GM12878 (cell line): Measurements from ENCODE around the gene HPRT1. TPM values are rescaled to one million over a fixed set of nuclear protein-coding genes. Genes with fewer than 3 reads are reported as not detected.

Experiments
- ATAC-seq: fragments of 200-7000 bp; cut with Tn5 transposase; 3 replicates; pipeline ENCODE4 v1.9.1; 2020; ENCODE audit warnings: mild to moderate bottlenecking, moderate library complexity
- BruUV-seq: library from RNA; stranded (reverse); fragments of 400-500 nt; replicated peaks from 2 replicates; lab custom pipeline; 2021; lab: Mats Ljungman, UMichigan
- CTCF ChIA-PET: fragments of 300-600 bp; sonication (Branson Sonifier 250); formaldehyde crosslinking; extraction: SDS; loops from one replicate; lab custom pipeline; 2021; ENCODE audit warnings: inconsistent platforms; lab: Yijun Ruan, JAX
- POLR2A ChIA-PET: fragments of 350-600 bp; formaldehyde crosslinking; extraction: SDS; loops from one replicate; lab custom pipeline; 2021; ENCODE audit warnings: inconsistent platforms; lab: Charles Lee
- RAD21 ChIA-PET: fragments of 300-600 bp; sonication (Branson Sonifier 250); formaldehyde crosslinking; loops from one replicate; lab custom pipeline; 2023; ENCODE audit warnings: antibody characterized with exemption; ENCODE audit not compliant: unreplicated experiment; lab: Charles Lee
- SMC1A ChIA-PET: fragments of 300-600 bp; sonication (Branson Sonifier 250); formaldehyde crosslinking; loops from one replicate; lab custom pipeline; 2023; ENCODE audit not compliant: unreplicated experiment, uncharacterized antibody; lab: Charles Lee
- DNase-seq: peaks from one replicate; pipeline ENCODE4 v3.0.0-alpha.2; 2011; ENCODE audit warnings: low read depth, low spot score
- FAIRE-seq: peaks from 3 replicates; lab custom pipeline; 2011; peaks lifted over from hg19 to GRCh38; lab: Jason Lieb, UNC
- H2AFZ ChIP-seq: 2 replicates; pipeline ENCODE4 v1.6.0; 2011; ENCODE audit warnings: low read depth, low read length, control low read depth; ENCODE audit not compliant: control insufficient read depth
- H3K27ac ChIP-seq: 2 replicates; pipeline ENCODE4 v1.5.1; 2011; ENCODE audit warnings: control low read depth; ENCODE audit not compliant: control insufficient read depth, insufficient read depth
- H3K27me3 ChIP-seq, 2 experiments: replicated peaks in 1 of 2; 2 replicates each; pipeline versions ENCODE4 v1.6.0 to v1.6.1; 2011; ENCODE audit warnings: low read length in 1 of 2; ENCODE audit not compliant: control insufficient read depth in 2 of 2, insufficient read depth in 2 of 2
- H3K36me3 ChIP-seq, 2 experiments: 2 replicates each; pipeline ENCODE4 v1.5.1; 2011; ENCODE audit warnings: low read length in 1 of 2; ENCODE audit not compliant: control insufficient read depth in 2 of 2, insufficient read depth in 2 of 2
- H3K4me1 ChIP-seq: 2 replicates; pipeline ENCODE4 v1.6.1; 2011; ENCODE audit warnings: mild to moderate bottlenecking, low read length, moderate library complexity, mixed read lengths; ENCODE audit not compliant: control insufficient read depth, insufficient read depth
- H3K4me2 ChIP-seq: 2 replicates; pipeline ENCODE4 v1.6.0; 2011; ENCODE audit warnings: control low read depth; ENCODE audit not compliant: control insufficient read depth, insufficient read depth
- H3K4me3 ChIP-seq: fragments of 200-600 bp; sonication (generic); 2 replicates; pipeline ENCODE4 v1.5.1; 2016
- H3K79me2 ChIP-seq: 2 replicates; pipeline ENCODE4 v1.6.0; 2011; ENCODE audit warnings: low read length; ENCODE audit not compliant: control insufficient read depth, insufficient read depth
- H3K9ac ChIP-seq: 2 replicates; pipeline ENCODE4 v1.8.0; 2011; ENCODE audit warnings: low read length, control low read depth, mixed read lengths; ENCODE audit not compliant: control insufficient read depth, insufficient read depth
- H3K9me3 ChIP-seq: replicated peaks from 3 replicates; pipeline ENCODE4 v1.5.1; 2011; ENCODE audit warnings: mild to moderate bottlenecking, low read length; ENCODE audit not compliant: control insufficient read depth, insufficient read depth
- H4K20me1 ChIP-seq: 2 replicates; pipeline ENCODE4 v1.6.0; 2011; ENCODE audit not compliant: control insufficient read depth, insufficient read depth
- BRCA1 ChIP-seq: IDR thresholded peaks from 2 replicates; pipeline ENCODE4 v1.6.1; 2011; ENCODE audit warnings: low read depth, low read length, improper control_type of control experiment
- CTCF ChIP-seq, 3 experiments: IDR thresholded peaks in 2 of 3; conservative IDR thresholded peaks in 1 of 3; 2 replicates each; pipeline ENCODE4 v1.5.1; 2011; ENCODE audit warnings: low read depth in 3 of 3, low read length in 3 of 3, mild to moderate bottlenecking in 3 of 3, control low read depth in 2 of 3, moderate library complexity in 2 of 3, inconsistent platforms in 1 of 3, mixed read lengths in 1 of 3; ENCODE audit not compliant: control insufficient read depth in 2 of 3, insufficient read depth in 1 of 3; ENCODE audit errors: extremely low read depth in 1 of 3
- E2F4 ChIP-seq: IDR thresholded peaks from 2 replicates; pipeline ENCODE4 v1.6.1; 2012; ENCODE audit warnings: low read depth, low read length, improper control_type of control experiment
- JUNB ChIP-seq: IDR thresholded peaks from 2 replicates; pipeline ENCODE4 v1.6.1; 2016; ENCODE audit warnings: antibody characterized with exemption, mild to moderate bottlenecking
- KDM1A ChIP-seq: fragments of 200-600 bp; sonication (generic); IDR thresholded peaks from 2 replicates; pipeline ENCODE4 v1.6.1; 2016; ENCODE audit warnings: borderline replicate concordance
- MTA3 ChIP-seq: IDR thresholded peaks from 2 replicates; pipeline ENCODE4 v1.6.1; 2012; ENCODE audit warnings: low read length, inconsistent platforms, borderline replicate concordance
- PKNOX1 ChIP-seq: fragments of 450-650 bp; IDR thresholded peaks from 2 replicates; pipeline ENCODE4 v1.6.1; 2016; ENCODE audit warnings: mild to moderate bottlenecking
- POLR2A ChIP-seq: IDR thresholded peaks from 2 replicates; pipeline ENCODE4 v1.6.1; 2011; ENCODE audit warnings: low read depth, mild to moderate bottlenecking, low read length
- RAD21 ChIP-seq: IDR thresholded peaks from 2 replicates; pipeline ENCODE4 v1.6.1; 2011; ENCODE audit warnings: mild to moderate bottlenecking, low read depth, low read length, moderate library complexity; ENCODE audit not compliant: insufficient read depth
- RB1 ChIP-seq: fragments of 450-650 bp; formaldehyde crosslinking; IDR thresholded peaks from 2 replicates; pipeline ENCODE4 v1.6.1; 2017; ENCODE audit warnings: mild to moderate bottlenecking, borderline replicate concordance
- RBBP5 ChIP-seq: fragments of 200-600 bp; sonication (generic); conservative IDR thresholded peaks from 2 replicates; pipeline ENCODE4 v1.6.1; 2016
- SKIL ChIP-seq: fragments of 450-650 bp; IDR thresholded peaks from 2 replicates; pipeline ENCODE4 v1.6.1; 2017; ENCODE audit warnings: mild to moderate bottlenecking, low read depth, inconsistent platforms; ENCODE audit not compliant: poor library complexity, severe bottlenecking
- SMAD5 ChIP-seq: IDR thresholded peaks from 2 replicates; pipeline ENCODE4 v1.6.1; 2016; ENCODE audit warnings: antibody characterized with exemption, low read depth
- SPI1 ChIP-seq: IDR thresholded peaks from 2 replicates; pipeline ENCODE4 v1.6.1; 2011; ENCODE audit warnings: low read depth, mild to moderate bottlenecking, low read length, moderate library complexity, borderline replicate concordance; ENCODE audit not compliant: insufficient read depth
- SREBF1 ChIP-seq: IDR thresholded peaks from 2 replicates; pipeline ENCODE4 v1.6.1; 2012; ENCODE audit warnings: mild to moderate bottlenecking, low read length
- SRF ChIP-seq, 2 experiments: IDR thresholded peaks; 2 replicates each; pipeline ENCODE4 v1.6.1; 2011; ENCODE audit warnings: low read depth in 2 of 2, low read length in 2 of 2, mild to moderate bottlenecking in 1 of 2, moderate library complexity in 1 of 2
- TCF7 ChIP-seq: IDR thresholded peaks from 2 replicates; pipeline ENCODE4 v1.6.1; 2014; ENCODE audit warnings: antibody characterized with exemption, borderline replicate concordance
- WGBS: methylation state at CpG from one replicate; pipeline ENCODE4 v1.1.6; 2016; ENCODE audit warnings: low lambda C conversion rate; ENCODE audit not compliant: insufficient replicate concordance, insufficient coverage; ENCODE audit errors: missing lambda C conversion rate; 5-methylcytosine and 5-hydroxymethylcytosine counted together
- in situ Hi-C: fragments of 300-500 bp; cut with MboI; formaldehyde crosslinking; loops from 9 replicates; pipeline ENCODE4 v1.14.3; 2018; ENCODE audit warnings: mixed read lengths
- intact Hi-C: fragments of 100-400 bp; cut with micrococcal nuclease; formaldehyde crosslinking; loops from one replicate; pipeline ENCODE4 v1.14.2; 2022; ENCODE audit not compliant: unreplicated experiment
- polyA plus RNA-seq, 11 experiments: library from polyadenylated mRNA; depleted of rRNA in 4 of 11; unstranded in 6 of 11; stranded (reverse) in 5 of 11; fragments of >200 nt; fragmentation: Nextera tagmentation in 4 of 11; fragmentation: Illumina TruSeq in 1 of 11; extraction: Ambion mirVana in 4 of 11; extraction: Trizol in 1 of 11; gene quantifications; 1 replicate in 1 of 11; 2 replicates in 10 of 11; pipeline versions ENCODE4 v1.2.1 to v1.2.3, GENCODE V29; 2011 to 2016; ENCODE audit warnings: inconsistent platforms in 2 of 11, missing spikeins in 2 of 11, low read depth in 1 of 11
- total RNA-seq, 4 experiments: library from RNA; depleted of rRNA in 3 of 4; stranded (reverse); fragments of >200 nt in 3 of 4; fragmentation: Illumina TruSeq in 1 of 4; extraction: Trizol in 1 of 4; gene quantifications; 2 replicates each; pipeline versions ENCODE4 v1.2.1 to v1.2.3, GENCODE V29; 2013 to 2021

Gene HPRT1
- total and polyA plus RNA-seq, 10 of the 15 experiments (the other 5 are each of a cell fraction or from before 2014, with no cell fraction given) = 19.3 to 161 (median 92.7) TPM

- no peak for TF ChIP-seq E2F4
- TF ChIP-seq RB1 = no peak
- TF ChIP-seq BRCA1 = no peak
- no peak for TF ChIP-seq PKNOX1
- no peak for TF ChIP-seq KDM1A
- no peak for TF ChIP-seq SPI1
- TF ChIP-seq RAD21 = no peak
Observed at GRCh38 chrX:134526399-134526798, 66.4 kb downstream of the HPRT1 start (continued).

- intact Hi-C loops (no loop called here), in situ Hi-C loops (no loop called here)
- SMC1A ChIA-PET = interaction anchor here (0.6 kb wide), 1 partner anchor 206 kb away, joined by 3 read pairs; no protein-coding TSS in a partner anchor
- no peaks in the 10 kb centered on the region for H4K20me1 ChIP-seq
- ATAC-seq = peak; percentile 48
- POLR2A ChIA-PET = no interaction called here
- FAIRE-seq = no peak
- no peak for DNase-seq
- H3K9ac ChIP-seq = no peak overlapping the region
- no peaks in the 10 kb centered on the region for H3K27me3 ChIP-seq
- H3K4me1 ChIP-seq = no peaks in the 10 kb centered on the region
- H3K36me3 ChIP-seq = no peaks in the 10 kb centered on the region
- H3K4me2 ChIP-seq = no peak overlapping the region
- CTCF ChIA-PET = no interaction called here
- H3K4me3 ChIP-seq = no peak overlapping the region
- TF ChIP-seq SMAD5 (no peak), JUNB (no peak), CTCF (IDR thresholded peaks at IDR 0.05 in 2 of 3, conservative IDR thresholded peaks at IDR 0.05 in 1 of 3; ENCODE audit: control insufficient read depth in 2 of 3, extremely low read depth in 1 of 3, insufficient read depth in 1 of 3, low read depth in 3 of 3, low read length in 3 of 3) (no peak), TCF7 (no peak), SREBF1 (no peak), SRF (IDR thresholded peaks at IDR 0.05; ENCODE audit: low read depth in 2 of 2, low read length in 2 of 2) (no peak), RBBP5 (no peak), SKIL (no peak), MTA3 (no peak), POLR2A (no peak)
- 3% methylated on average over 3 of the region's 3 CpGs for WGBS
- no peak overlapping the region for H2AFZ ChIP-seq
- RAD21 ChIA-PET = no interaction called here
- no peaks in the 10 kb centered on the region for H3K9me3 ChIP-seq
- H3K27ac ChIP-seq = no peak overlapping the region
- BruUV-seq = no TSS peak
- no peaks in the 10 kb centered on the region for H3K79me2 ChIP-seq
Observed at GRCh38 chrX:134528960-134529359, 69.0 kb downstream of the HPRT1 start.
